ENCODE data around the gene SCIN.
A peak's percentile ranks its signal among the peaks of the same experiment; 100 is the strongest.
"Not testable (repeated sequence)": the region's sequence is repeated elsewhere in the genome, so short reads cannot be mapped to it uniquely, and the experiment has no call there.

Gene SCIN

DNA sequence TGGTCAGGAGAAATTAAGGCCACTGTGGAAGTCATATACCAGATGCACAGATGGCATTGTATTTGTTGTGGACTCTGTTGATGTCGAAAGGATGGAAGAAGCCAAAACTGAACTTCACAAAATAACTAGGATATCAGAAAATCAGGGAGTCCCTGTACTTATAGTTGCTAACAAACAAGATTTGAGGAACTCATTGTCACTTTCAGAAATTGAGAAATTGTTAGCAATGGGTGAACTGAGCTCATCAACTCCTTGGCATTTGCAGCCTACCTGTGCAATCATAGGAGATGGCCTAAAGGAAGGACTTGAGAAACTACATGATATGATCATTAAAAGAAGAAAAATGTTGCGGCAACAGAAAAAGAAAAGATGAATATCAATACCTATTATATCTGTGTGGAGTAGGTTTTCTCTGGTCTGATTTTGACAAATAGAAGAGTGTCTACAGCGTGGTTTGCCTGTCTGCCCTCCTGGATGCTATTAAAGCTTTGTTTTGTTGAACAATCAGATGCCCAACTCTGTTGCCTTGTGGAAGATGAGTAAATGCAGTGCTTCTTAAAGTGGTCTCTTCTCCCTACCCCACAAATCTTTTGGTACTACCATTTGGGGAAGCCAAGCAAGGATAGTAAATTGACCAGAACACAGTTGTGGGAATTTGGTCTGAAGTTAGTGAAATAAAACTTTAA is 118.1 kb downstream of the SCIN start:
- DNase-seq (ENCODE audit: low read depth): not testable (repeated sequence)

- no peak for DNase-seq (ENCODE audit: low read depth)
These were observed 118.9 kb downstream of the SCIN start for GRCh38 chr7:12689451-12689850.

DNA sequence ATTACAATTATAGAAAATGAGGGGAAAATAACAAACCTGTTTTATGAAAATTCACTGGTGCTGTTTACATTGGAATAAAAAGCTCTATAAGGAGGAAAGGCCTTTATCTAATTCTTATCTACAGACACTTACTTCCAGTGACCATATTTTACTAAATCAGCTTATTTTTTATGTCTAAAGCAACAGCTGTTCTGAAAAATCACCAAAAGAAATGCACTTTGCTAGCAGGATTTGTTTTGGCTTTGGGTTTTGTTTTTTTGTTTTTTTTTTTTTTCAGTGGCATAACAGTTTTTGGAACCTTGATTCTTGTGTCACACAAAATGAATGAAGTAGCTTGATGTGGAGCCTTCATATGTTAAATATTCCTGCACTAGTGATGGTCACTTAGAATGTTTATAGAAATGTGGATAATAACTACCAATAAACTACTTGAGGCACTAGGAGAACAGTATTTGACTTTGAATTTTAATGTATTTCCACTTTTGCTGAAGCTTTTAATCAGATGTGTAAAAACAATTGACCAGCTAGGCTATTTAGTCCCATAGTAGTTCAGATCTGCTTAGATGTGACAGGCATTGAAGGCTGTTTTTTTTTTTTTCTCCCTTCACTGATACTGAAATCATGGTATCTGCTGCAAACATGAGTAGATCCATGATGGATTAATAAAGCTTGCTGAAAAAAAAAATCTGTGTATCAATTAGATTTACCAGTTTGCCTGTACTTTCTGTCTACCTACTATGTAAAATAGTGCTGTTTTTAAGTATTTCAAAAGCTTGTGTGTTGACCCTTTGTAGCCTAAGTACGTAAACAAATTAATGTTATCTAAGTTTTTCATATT is 119.7 kb downstream of the SCIN start:
- no peak for DNase-seq (ENCODE audit: low read depth)

DNA sequence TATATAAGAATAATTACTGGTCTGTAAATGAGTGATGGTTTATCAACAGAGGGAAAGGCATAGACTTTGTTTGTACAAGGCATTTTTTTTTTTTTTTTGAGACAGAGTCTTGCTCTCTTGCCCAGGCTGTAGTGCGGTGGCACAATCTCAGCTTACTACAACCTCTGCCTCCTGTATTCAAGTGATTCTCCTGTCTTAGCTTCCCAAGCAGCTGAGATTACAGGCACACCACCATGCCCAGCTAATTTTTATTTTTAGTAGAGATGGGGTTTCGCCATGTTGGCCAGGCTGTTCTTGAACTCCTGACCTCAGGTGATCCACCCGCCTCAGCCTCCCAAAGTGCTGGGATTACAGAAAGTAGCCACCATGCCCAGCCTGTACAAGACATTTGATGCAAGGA is 120.9 kb downstream of the SCIN start:
- not testable (repeated sequence) for DNase-seq (ENCODE audit: low read depth)

DNA sequence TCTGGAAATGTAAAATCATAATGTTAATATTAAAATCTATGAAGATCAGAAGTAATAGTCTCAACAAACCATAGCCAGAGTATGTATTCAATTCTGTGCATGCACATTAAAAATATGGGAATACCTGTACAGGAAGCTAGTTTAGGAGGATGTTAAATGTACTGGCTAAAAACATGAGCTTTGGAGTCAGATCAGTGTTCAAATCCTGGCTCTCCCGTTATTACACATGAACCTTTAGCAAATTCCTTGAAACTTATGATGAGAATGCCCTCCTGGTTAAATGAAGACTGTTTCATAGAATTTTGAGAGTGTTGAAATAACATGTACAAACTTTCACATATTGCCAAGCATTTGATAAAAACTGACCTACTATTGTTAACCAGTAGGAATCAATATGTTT is 121.5 kb downstream of the SCIN start:
- DNase-seq (ENCODE audit: low read depth): no peak

GRCh38 chr7:12692479-12693259 is 122.1 kb downstream of the SCIN start:
- DNase-seq (ENCODE audit: low read depth): no peak

DNA sequence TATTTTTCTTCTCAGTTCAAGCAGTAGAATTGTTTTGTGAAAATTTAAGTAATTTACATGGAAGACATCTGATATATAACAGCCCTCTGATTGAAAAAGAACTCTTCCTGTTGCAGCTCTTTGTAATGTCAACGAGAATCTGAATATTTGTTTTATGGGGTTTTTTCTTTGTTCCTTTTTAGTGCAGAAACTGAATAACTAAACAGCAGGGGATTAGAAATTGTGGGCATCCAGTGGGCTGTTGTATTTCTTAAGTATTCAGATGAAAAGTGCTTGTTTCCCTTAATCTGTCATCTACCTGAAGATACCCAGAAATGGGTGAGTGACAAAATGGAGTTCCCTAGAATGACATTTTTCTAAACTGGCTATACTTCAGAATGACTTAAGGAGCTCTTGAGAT is 124.3 kb downstream of the SCIN start:
- DNase-seq (ENCODE audit: low read depth): no peak

DNA sequence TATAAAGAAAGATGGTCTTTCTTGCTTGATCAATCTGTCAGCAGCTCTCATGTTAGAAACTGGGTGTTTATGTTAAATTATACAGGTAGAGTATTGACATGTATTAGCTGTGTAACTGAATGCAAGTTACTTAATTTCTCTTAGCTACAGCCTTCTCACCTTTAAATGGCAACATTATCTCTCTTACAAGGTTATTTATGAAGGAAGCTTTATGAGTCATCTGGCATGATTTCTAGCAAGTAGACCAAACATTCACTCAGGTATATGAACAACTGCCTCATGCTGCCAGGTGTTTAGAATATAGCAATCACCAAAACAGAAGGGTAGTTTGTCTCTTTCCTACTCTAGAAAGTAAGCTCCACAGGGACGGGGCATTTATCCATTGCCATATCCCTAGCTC is 125.4 kb downstream of the SCIN start:
- no peak for DNase-seq (ENCODE audit: low read depth)

- DNase-seq (ENCODE audit: low read depth): no peak
These were observed 128.8 kb downstream of the SCIN start for GRCh38 chr7:12699299-12699698.

DNA sequence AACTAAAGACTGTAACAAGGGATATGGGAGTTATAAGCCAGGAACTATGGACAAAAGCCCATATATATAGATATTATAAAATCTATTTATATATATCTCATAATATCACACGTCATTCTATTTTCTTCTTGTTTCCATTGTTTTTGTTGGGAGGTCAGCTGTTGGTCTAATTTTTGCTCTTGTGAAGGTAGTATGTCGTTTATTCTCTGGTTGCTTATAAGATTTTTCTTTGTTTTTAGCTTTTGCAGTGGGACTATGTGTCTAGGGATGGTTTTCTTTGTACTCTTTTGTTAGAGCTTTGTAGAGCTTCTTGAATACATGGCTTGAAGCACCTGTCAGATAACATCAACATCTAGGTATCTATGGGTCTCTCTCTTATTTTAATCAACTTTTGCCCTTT is 130.9 kb downstream of the SCIN start:
- no peak for DNase-seq (ENCODE audit: low read depth)

GRCh38 chr7:12703881-12704280 is 133.4 kb downstream of the SCIN start:
- DNase-seq (ENCODE audit: low read depth): no peak

GRCh38 chr7:12705878-12706277 is 135.4 kb downstream of the SCIN start:
- DNase-seq (ENCODE audit: low read depth): no peak

GRCh38 chr7:12706900-12707536 is 136.5 kb downstream of the SCIN start:
- peak; percentile 54 for DNase-seq (ENCODE audit: low read depth)

DNA sequence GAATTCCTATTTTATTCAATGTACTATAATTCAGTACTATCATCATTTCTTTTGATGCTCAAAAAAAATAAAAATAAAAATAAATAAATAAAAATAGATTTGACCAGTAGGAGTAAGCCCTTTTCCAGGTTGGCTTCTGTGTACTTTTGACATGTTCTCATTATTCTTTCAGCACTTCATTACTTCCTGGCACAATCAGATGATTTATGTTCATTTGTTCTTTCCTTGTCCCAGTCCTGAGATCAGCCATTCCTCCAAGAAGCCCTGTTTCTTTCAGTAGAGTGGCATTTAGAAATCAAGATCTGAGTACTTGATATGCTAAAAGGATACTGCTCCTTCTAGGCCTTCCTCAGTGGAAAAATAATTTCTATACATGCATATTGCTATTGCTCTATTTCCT is 137.8 kb downstream of the SCIN start:
- DNase-seq (ENCODE audit: low read depth): no peak

Measured in EH (cell line).